Activated CD4-positive, alpha-beta T cell treated with anti-CD3 and anti-CD28 coated beads for 1 hour (primary cell): ENCODE results near the gene BRD2.

Source experiments
- DNase-seq: peaks from one replicate; pipeline ENCODE4 v3.0.0-alpha.2; 2020

Gene BRD2

GRCh38 chr6:33001685-33002084 is 33.3 kb downstream of the BRD2 start:
- DNase-seq: no peak

- DNase-seq: no peak
Observed at GRCh38 chr6:33004940-33005339, 36.5 kb downstream of the BRD2 start.

GRCh38 chr6:33007831-33008400 is 39.5 kb downstream of the BRD2 start:
- DNase-seq: no peak

GRCh38 chr6:33008944-33009861 is 40.8 kb downstream of the BRD2 start, which contains the start of gene HLA-DOA:
Gene HLA-DOA (minus strand): TSS chr6:33009591.
- no peak for DNase-seq

- no peak for DNase-seq
Observed at GRCh38 chr6:33010356-33010755, 42.0 kb downstream of the BRD2 start.

DNA sequence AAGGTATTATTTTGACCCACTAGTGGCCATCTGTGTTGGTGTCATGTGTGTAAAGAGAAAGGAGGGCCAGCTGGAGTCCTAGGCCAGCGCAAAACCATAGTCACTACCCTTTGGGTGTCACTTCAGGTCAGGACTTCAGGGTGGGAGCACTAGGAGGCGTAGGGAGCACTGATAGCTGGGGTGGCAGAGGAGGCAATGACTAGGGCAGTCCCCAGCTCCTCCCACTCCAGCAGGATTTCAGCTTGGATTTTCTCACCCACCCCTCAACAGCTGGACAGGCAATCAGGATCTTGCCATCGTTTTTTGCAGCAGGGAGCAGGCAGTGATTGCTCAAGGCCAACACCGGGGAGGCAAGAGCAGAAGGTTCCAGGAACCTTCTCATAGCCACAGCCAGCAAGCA is 45.2 kb downstream of the BRD2 start:
- DNase-seq: no peak

- no peak for DNase-seq
Observed at GRCh38 chr6:33014841-33015634, 46.6 kb downstream of the BRD2 start.

DNA sequence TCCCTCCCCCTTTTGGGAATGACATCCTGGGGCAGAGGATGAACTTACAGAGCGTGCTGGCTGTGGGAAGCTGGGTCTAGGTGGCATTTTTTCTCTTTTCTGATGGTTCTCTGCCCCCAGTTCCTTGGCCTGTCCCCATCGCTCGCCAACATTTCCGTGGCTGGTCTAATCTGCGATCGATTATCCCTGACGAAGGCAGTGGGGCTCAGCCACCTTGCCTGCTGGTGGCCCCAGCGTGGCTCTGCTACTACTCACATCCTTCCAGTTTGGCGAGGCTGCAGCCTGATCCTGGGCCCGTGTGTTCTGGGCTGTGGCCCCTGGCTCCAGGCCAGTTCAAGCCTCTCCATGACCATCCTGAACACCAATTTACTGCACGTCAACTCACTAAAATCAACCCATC is 47.4 kb downstream of the BRD2 start:
- no peak for DNase-seq

DNA sequence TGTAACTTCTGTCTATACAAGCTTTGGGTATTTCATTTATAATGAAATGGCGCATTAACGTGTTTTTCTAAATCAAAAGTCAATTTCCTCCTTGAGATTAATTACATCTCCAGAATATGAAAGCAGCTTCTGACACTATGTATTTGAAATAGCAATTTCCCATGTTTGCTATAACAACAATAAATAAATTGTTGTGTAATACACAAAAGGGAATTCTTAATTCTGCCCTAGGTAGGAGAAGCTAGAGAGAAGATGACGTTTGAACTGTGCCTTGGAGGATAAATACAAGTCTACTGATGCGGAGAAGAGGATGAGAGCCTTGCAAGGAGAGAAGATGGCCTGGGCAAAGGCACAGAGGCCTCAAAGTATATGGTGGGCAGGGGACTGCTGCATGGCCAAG is 48.6 kb downstream of the BRD2 start:
- no peak for DNase-seq

GRCh38 chr6:33017694-33018353 is 49.4 kb downstream of the BRD2 start:
- DNase-seq: no peak

- DNase-seq: no peak
Observed at GRCh38 chr6:33018418-33018817, 50.0 kb downstream of the BRD2 start.

- no peak for DNase-seq
Observed at GRCh38 chr6:33018904-33019303, 50.5 kb downstream of the BRD2 start.

GRCh38 chr6:33019372-33019771 is 51.0 kb downstream of the BRD2 start:
- DNase-seq: no peak

GRCh38 chr6:33021917-33022316 is 53.5 kb downstream of the BRD2 start:
- no peak for DNase-seq

- no peak for DNase-seq
Observed at GRCh38 chr6:33023536-33023935, 55.1 kb downstream of the BRD2 start.

- DNase-seq: no peak
Observed at GRCh38 chr6:33024521-33024920, 56.1 kb downstream of the BRD2 start.

DNA sequence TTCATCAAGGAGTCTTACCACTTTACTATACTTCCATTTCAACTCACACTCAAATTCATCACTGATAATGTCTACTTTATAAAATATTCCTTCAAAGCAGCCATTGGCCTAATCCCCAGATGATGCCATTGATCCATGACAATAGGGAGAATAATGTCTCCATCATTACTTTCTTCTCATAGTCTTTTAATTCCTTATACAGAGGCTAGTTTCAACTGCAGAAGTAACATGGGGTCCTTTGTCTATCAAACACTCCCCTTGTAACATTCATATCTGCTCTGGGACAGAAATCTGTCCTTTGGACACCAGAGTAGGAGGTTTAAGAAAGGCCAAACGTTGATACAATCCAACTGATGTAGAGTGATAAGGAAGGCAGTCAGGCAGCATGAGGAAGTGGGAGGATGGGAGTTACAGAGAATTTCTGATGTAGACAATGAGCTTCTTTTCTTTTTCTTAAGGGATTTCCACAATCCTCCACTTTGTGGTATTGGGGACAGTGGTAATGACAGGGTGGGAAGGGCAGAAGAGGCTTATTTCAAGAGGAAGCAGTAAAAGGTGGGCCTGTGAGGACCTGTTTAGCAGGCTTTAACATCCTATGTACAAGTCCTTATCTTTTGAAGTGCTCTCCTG is 59.9 kb downstream of the BRD2 start:
- no peak for DNase-seq

- no peak for DNase-seq
Observed at GRCh38 chr6:33029328-33030184, 61.2 kb downstream of the BRD2 start.

DNA sequence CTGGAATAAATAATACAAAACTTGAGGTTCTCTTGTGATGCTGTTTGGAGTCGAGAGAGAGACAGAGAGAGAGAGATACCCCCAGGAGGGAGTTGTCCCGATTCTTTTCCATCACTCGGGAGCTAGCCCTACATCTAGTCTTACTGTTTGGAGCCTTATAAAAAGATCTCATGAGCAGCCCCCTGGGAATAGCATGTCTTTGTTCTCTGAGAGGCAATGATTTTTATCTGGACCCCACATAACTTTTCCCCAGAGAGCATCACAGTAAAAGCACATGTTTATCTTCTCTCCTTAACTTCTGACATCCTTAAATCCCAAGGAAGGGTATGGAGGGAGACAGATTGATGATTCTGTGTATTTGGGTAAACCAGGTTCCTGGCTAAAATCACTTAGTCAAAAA is 61.9 kb downstream of the BRD2 start:
- no peak for DNase-seq
